Fibroblast of peridontal ligament (primary cell): ENCODE data around the gene TCERG1L.

Experiments
- DNase-seq: peaks from one replicate; pipeline ENCODE4 v3.0.0-alpha.2; 2010; ENCODE audit errors: extremely low read depth

Gene TCERG1L

DNA sequence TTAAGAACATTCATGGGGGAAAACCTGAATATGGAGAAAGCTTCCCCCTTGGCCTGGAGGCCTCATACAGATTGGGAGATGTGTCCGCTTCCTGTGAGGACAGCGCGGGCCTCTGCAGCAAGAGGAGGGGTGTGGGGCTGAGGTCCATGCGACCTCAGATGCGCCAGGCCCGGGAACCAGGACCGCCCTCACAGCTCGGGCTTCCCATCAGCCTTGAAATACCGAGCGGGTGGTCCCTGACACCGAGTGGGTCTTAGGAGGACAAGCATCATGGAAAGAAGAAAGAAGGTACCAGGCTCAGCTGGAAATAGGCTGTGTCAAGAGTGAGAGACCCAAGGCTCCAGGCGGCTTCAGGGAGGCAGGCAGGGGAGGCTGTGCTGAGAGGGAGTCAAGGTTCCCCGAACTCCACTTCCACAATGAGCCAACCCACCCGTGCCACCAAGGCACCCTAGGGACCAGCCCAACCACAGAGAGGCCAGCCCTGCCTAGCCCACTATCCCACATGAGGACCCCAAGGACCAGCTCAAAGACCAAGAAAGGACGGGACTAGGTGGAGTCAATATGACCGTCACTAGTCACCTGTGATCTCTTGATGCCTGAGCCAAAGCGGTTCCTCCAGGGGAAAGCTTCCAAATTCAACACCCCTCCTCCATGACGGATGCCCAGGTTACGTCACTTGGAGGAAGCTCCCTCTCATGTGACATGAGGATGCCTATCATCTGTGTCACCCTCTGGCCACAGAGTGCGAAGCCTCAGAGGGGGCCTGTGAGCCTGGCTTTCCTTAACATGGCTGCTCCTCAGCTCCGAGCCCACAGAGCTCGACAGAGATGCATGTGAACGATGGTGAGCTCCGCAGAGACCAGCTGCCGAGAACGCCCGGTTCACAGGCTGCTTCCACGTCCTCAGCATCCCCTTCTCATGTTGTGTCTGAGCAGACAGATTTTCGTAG, 103.7 kb downstream of the TCERG1L start:
- no peak for DNase-seq

DNA sequence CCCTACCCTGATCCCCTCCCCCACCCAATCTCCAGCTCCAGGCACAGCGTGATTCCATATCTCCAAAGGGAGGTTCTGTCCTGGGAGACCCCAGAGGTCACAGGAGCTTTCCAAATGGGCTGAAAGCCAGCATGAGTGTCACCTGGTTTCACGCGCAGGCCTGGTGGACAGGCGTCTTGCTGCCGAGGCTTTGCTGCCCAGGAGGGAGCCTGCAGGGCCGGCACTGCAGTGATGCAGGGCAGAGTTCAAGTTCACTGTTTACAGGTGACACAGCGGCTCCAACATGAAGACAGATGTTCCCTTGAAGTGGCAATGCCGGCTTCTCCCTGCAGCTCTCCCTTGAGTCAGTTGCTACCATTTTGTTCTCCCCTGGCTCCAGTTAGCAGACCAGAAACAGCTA, 104.3 kb downstream of the TCERG1L start:
- no peak for DNase-seq

GRCh38 chr10:131206111-131206995, 105.2 kb downstream of the TCERG1L start:
- no peak for DNase-seq

- no peak for DNase-seq
Observed at GRCh38 chr10:131205556-131205955, 106.0 kb downstream of the TCERG1L start.

DNA sequence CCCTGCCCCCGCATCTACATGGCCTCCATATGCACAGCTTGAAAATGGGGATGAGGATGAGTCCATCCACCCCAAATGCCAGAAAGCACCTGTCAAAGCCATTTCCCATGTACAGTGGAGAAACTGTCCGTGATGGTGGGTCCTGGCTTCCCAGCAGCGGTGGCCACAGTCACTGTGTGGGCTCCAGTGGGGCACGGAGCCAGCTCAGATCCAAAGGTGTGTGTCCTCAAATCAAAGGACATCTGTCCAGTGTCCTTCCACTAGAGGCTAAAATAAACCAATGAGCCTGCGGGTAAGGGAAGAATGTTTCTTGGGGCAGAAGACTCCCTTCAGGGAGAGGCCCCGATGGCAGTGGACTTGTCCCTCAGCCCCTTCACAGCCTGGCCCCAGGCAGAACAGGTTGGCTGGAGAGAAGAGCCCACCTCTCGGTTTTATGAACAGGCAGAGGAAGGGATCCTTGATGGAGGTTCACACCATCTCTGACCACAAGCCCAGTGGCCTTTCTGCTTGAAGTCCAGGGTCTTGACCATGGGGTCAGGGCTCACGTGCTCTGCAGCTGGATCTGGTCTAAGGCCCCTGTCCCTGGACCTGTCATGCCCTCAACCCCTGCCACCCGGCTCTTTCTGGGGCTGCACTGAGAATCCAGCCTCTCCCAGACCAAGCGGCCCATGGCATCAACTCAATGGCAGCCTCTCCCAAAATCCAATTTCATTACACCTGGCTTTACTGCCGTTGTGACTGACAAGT, 106.9 kb downstream of the TCERG1L start:
- no peak for DNase-seq

DNA sequence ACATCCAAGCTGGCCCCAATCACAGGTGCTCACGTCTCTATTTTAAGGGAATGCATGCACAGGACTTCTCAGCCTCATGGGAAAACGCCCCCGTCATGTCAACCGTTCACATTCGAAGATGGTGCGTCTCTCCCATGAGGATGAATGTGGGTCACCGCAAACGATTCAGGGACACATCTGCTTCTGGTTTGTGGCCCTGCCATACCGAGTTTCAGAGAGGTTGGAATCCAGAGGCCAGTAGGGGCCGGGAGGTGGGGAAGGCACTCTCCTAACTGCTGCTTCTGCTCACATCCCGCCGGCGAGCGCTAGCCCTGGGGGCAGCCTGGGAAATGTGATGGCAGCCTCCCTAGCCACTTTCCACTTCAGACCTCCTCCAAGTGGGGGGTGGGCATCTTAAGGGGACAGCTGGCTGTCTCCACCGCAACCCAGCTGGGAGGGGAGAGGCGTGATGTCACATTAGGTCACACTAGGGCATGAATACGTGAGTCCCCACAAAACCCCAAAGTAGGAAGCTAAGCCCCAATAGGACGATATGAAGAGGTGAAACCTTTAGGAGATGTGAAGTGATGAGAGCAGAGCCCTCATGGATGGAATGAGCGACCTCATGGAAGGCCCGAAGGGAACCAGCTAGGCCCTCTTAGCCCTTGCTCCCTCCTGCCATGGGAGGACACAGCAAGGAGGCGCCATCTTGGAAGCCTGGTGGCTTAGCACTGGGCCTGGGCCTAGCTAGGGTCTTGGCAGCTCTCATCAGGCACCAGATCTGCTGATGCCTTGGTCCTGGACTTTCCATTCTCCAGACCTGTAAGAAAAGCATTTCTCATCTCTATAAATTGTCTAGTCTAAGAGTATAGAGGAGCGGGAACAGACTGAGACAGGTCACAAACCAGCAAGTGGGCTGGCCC, 107.8 kb downstream of the TCERG1L start:
- no peak for DNase-seq

DNA sequence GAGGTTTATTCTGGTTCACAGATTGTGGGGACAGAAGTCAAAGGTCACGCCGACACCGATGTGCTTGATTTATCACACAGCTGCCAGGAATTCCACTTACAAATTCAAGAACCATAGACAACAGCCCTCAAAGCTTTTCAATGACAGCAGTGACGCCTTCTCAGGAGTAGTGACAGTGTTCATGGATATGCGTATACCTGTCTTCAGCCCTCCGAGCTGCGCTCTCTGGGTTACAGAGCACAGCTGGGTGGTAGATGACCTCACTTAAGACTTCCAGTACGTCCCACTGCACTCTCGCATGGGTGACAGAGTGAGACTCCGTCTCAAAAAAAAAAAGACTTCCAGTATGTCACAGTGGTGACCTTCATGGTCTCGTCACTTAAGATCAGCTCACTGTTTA, 108.5 kb downstream of the TCERG1L start:
- no peak for DNase-seq

- no peak for DNase-seq
Observed at GRCh38 chr10:131201741-131202515, 109.6 kb downstream of the TCERG1L start.

DNA sequence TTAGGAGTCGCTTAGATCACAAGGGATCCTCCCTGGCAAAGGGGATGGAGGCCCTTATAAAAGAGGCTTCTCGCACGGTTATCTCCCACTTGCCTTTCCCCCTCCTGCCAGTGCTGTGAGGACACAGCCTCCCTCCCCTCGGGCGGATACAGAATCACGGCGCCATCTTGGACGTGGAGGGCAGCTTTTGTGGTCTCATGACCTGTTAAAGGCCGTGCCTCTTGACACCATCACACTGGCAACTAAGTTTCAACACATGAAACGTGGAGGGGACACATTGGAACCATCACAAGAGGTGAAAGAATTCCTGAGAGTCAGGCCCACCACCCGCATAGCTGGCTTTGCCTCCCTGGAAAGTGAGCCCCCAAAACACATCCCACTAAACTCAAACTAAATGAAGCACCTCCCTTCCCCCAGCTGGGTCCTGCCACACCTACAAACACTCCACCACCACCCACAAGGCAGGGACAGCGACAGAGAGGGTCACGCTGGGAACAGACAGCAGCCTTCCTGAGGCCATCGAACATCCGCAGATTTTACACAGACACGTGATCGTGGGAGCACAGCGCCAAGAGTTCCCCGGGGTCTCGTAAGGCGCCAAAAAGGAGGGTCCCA, 110.6 kb downstream of the TCERG1L start:
- no peak for DNase-seq

DNA sequence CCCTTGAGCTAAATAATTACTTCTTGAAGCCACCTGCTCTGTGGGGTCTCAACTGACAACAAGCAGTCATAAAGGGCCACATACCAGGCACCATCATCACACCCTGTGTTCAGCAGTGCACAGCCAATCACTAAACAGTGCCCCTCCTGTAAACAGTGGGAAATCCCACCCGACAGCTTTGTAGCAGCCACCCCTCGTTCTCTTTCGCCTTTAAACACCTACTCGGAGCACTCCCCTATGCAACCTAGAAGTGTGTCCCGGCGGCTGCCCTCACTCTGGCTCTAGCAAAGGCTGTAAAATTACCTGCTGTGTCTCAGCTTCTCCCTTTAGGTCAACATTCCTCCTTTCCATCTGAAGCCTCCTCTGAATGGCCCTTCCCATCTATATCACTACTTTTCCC, 111.9 kb downstream of the TCERG1L start:
- no peak for DNase-seq

- DNase-seq: no peak
Observed at GRCh38 chr10:131198843-131199242, 112.7 kb downstream of the TCERG1L start.

GRCh38 chr10:131198401-131198800, 113.1 kb downstream of the TCERG1L start:
- no peak for DNase-seq

- DNase-seq: no peak
Observed at GRCh38 chr10:131196176-131196885, 115.2 kb downstream of the TCERG1L start.

- DNase-seq: no peak
Observed at GRCh38 chr10:131195558-131196159, 115.9 kb downstream of the TCERG1L start.

DNA sequence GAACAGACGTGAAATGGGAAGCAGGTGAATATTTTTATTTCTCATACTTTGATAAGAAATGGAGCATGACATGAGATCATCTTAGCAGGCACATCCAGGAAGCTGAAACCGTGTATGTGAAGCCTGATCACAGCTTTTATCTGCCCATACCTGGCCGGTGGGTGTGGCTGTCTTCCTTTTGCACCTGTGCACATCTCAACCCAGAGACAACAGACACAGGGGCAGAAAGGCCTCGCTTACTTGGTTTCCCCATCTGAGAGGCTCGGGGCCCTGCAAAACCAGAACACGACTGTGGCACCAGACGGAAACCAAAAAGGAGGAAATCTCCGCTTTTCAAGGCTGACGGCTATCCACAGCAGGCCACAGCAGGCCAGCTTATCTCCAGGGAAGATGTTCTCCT, 116.4 kb downstream of the TCERG1L start:
- DNase-seq: no peak

GRCh38 chr10:131193923-131194322, 117.6 kb downstream of the TCERG1L start:
- DNase-seq: no peak

DNA sequence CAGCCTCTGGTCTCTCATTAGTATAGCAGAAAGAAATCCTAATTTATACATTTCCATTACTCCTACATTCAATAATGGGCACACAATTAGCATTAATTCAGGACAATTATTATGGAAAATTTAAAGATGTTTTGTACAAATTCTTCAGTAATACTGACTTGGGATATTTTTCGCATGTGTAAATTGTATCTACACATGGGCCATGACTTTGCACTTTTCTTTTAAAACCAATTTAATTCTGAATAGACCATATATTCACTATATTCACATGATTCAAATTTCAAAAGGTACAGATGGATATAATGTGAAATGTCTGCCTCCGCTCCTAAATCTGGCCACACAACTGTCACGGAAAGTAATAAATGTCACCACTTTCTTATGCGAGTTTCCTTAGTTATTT, 123.0 kb downstream of the TCERG1L start:
- no peak for DNase-seq

DNA sequence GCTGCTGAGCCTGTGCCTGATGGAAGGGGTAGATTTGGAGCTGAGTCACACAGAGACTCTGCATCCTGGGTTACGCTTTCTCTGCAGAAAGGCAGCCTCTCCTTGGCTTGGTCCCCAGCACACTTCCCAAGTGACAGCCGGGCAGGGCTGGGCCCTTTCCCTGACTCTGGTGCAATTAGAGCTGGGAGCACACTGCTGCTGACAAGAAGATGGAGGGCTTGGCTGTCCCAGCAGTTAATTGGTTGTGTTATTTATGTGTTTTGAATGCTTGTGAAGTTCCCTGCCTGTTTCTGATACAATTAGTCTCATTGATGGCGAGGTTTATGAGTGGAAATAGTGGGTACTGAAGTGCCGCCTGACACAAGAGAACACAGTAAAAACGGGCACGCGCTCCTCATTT, 123.6 kb downstream of the TCERG1L start:
- no peak for DNase-seq

DNA sequence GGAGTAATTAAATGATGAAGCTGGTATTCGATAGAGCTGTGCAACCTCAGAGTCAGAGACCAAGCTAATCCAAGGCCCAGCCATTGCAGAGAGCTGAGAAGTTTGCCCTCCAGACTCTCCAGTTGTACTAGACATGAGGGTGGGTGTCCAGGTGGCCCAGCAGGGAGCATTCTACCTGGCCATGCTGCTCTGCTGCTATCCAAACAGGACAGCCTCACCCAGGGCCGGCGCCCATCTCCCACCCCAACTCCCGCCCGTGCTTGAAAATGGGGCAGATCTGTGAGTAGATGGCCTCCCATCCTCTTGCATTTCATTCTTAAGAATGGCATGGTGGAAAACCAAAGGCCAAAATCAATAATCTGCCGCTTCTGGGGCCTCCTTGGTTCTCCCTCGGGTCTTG, 124.2 kb downstream of the TCERG1L start:
- no peak for DNase-seq
